Neutrophil (primary cell): ENCODE data around the gene FSD1.

ENCODE experiments used
- H3K27ac ChIP-seq: fragments of 200-600 bp; sonication (generic); 2 replicates; pipeline ENCODE4 v1.5.1; 2016; ENCODE audit warnings: mild to moderate bottlenecking, moderate library complexity
- H3K27me3 ChIP-seq: fragments of 200-600 bp; sonication (generic); 2 replicates; pipeline ENCODE4 v1.6.0; 2016; ENCODE audit warnings: mild to moderate bottlenecking
- H3K36me3 ChIP-seq: fragments of 200-600 bp; sonication (generic); 2 replicates; pipeline ENCODE4 v1.5.1; 2017
- H3K4me1 ChIP-seq, 2 experiments: fragments of 200-600 bp in 1 of 2; sonication (generic) in 1 of 2; 1 replicate in 1 of 2; 2 replicates in 1 of 2; pipeline versions ENCODE4 v1.5.1 to v1.6.1; 2013 to 2016; ENCODE audit warnings: low read depth in 1 of 2, low read length in 1 of 2, mild to moderate bottlenecking in 1 of 2, moderate library complexity in 1 of 2; ENCODE audit not compliant: control insufficient read depth in 1 of 2, insufficient read depth in 1 of 2
- H3K4me3 ChIP-seq, 2 experiments: fragments of 200-600 bp in 1 of 2; sonication (generic) in 1 of 2; 1 replicate in 1 of 2; 2 replicates in 1 of 2; pipeline ENCODE4 v1.5.1; 2013 to 2016; ENCODE audit warnings: low read depth in 1 of 2, low read length in 1 of 2, mild to moderate bottlenecking in 1 of 2, moderate library complexity in 1 of 2
- H3K9me3 ChIP-seq: fragments of 200-600 bp; sonication (generic); 2 replicates; pipeline ENCODE4 v1.5.1; 2016
- CTCF ChIP-seq: fragments of 200-600 bp; sonication (generic); IDR thresholded peaks from 2 replicates; pipeline ENCODE4 v1.5.1; 2016; ENCODE audit warnings: antibody characterized with exemption

Gene FSD1

GRCh38 chr19:4324228-4324627, 19.8 kb downstream of the FSD1 start:
- peaks cover 8% of the 10 kb centered on the region for H3K9me3 ChIP-seq

GRCh38 chr19:4326215-4326836, 21.9 kb downstream of the FSD1 start:
- Histone ChIP-seq H3K36me3 (no peaks in the 10 kb centered on the region), H3K4me3 (no peak overlapping the region), H3K27ac (no peak overlapping the region), H3K27me3 (peaks cover 56% of the 10 kb centered on the region), H3K9me3 (peaks cover 8% of the 10 kb centered on the region), H3K4me1 (peaks cover 10 to 19% of the 10 kb centered on the region in 2 experiments)
- no peak for TF ChIP-seq CTCF

More at GRCh38 chr19:4324228-4324627, 19.8 kb downstream of the FSD1 start:
- H3K27me3 ChIP-seq, result peaks cover 48% of the 10 kb centered on the region
- H3K36me3 ChIP-seq, result no peaks in the 10 kb centered on the region
- no peak overlapping the region for H3K4me3 ChIP-seq
- peaks cover 10 to 19% of the 10 kb centered on the region in 2 experiments for H3K4me1 ChIP-seq
- no peak for TF ChIP-seq CTCF
- no peak overlapping the region for H3K27ac ChIP-seq

- H3K4me3 ChIP-seq, result peak overlapping the region in 1 of 2 experiments; percentile 56
- no peak overlapping the region for H3K27ac ChIP-seq
- H3K36me3 ChIP-seq, result no peaks in the 10 kb centered on the region
- H3K4me1 ChIP-seq, result peaks cover 10 to 19% of the 10 kb centered on the region in 2 experiments
- TF ChIP-seq CTCF, result no peak
- H3K9me3 ChIP-seq, result peaks cover 6% of the 10 kb centered on the region
- H3K27me3 ChIP-seq, result peaks cover 56% of the 10 kb centered on the region
These were observed 22.4 kb downstream of the FSD1 start for GRCh38 chr19:4326837-4327251.

GRCh38 chr19:4327252-4327876, 23.0 kb downstream of the FSD1 start:
- H3K27ac ChIP-seq, result no peak overlapping the region
- H3K36me3 ChIP-seq, result no peaks in the 10 kb centered on the region

GRCh38 chr19:4327877-4328242, 23.5 kb downstream of the FSD1 start:
- Histone ChIP-seq H3K27me3 (peaks cover 56% of the 10 kb centered on the region), H3K27ac (no peak overlapping the region), H3K9me3 (no peaks in the 10 kb centered on the region), H3K4me3 (peak overlapping the region; percentile 21 to 56), H3K36me3 (no peaks in the 10 kb centered on the region), H3K4me1 (peaks cover 10 to 19% of the 10 kb centered on the region in 2 experiments)
- no peak for TF ChIP-seq CTCF

More at GRCh38 chr19:4327252-4327876, 23.0 kb downstream of the FSD1 start:
- Histone ChIP-seq H3K4me3 (peak overlapping the region; percentile 21 to 56), H3K4me1 (peaks cover 10 to 19% of the 10 kb centered on the region in 2 experiments), H3K27me3 (peaks cover 56% of the 10 kb centered on the region), H3K9me3 (peaks cover under 1% of the 10 kb centered on the region)
- TF ChIP-seq CTCF, result no peak
